ENCODE measurements around the gene ANGPTL7. TPM values are rescaled to one million over a fixed set of nuclear protein-coding genes. Genes with fewer than 3 reads are reported as not detected.
"Not testable (repeated sequence)": the region's sequence is repeated elsewhere in the genome, so short reads cannot be mapped to it uniquely, and the experiment has no call there.

ANGPTL7 gene
- polyA plus RNA-seq, 1 donor = 0.21 TPM

DNA sequence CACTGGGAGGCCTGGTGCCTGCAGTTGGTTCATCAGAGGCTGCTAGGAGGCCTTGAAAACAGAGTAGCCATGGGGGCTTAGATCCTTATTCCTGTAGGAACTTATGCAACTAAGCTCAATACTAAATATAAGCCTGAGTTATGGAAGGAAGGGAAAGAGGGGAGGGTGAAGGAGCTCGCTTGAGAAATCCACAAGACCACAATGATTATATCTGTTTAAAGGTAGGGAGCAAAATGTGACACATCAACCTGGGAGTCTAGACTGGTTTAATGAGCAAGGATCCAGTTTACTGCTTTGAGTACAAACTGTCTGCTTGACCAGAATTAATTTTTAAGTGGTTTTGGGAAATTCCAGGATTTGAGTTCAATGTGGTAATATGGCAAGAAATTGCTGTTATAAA is 20.4 kb upstream of the ANGPTL7 start:
- H3K4me3 ChIP-seq (ENCODE audit: low read length) = no peak overlapping the region
- no peaks in the 10 kb centered on the region for H3K4me1 ChIP-seq (ENCODE audit: control insufficient read depth, insufficient read depth, low read length)
- no peaks in the 10 kb centered on the region for H3K27me3 ChIP-seq (ENCODE audit: control insufficient read depth, insufficient read depth, low read length)
- H3K27ac ChIP-seq (ENCODE audit: low read length) = no peak overlapping the region
- no peaks in the 10 kb centered on the region for H3K9me3 ChIP-seq (ENCODE audit: control insufficient read depth, low read depth, low read length)
- H3K36me3 ChIP-seq (ENCODE audit: control insufficient read depth, insufficient read depth, low read length) = peaks cover 6% of the 10 kb centered on the region
- no peak for DNase-seq
- 83% methylated on average over 1 of the region's 1 CpG for WGBS (ENCODE audit: insufficient coverage, low lambda C conversion rate)

DNA sequence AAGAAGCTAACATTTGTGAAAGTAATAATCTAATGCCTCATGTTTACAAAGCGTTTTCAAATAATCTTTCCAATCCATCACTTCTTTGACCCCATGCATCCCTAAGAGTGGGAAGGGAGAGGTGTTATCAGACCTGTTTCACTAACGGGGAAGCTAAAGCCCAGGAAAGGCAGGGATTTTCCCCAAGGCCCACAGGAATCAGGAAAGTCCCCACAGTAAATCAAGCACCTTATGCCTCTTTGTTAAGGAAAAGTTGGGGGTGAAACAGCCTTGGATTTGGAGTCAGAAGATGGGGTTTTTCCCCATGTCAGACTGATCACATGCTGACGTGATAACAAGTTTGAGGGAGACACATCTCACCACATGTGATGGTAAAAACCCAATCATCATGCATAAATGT is 20.0 kb upstream of the ANGPTL7 start:
- Histone ChIP-seq H3K36me3 (ENCODE audit: control insufficient read depth, insufficient read depth, low read length) (peaks cover 6% of the 10 kb centered on the region), H3K27me3 (ENCODE audit: control insufficient read depth, insufficient read depth, low read length) (no peaks in the 10 kb centered on the region), H3K4me3 (ENCODE audit: low read length) (no peak overlapping the region), H3K4me1 (ENCODE audit: control insufficient read depth, insufficient read depth, low read length) (no peaks in the 10 kb centered on the region), H3K9me3 (ENCODE audit: control insufficient read depth, low read depth, low read length) (no peaks in the 10 kb centered on the region), H3K27ac (ENCODE audit: low read length) (no peak overlapping the region)
- no peak for DNase-seq
- no CpG with 5 or more reads among the region's 3 CpGs for WGBS (ENCODE audit: insufficient coverage, low lambda C conversion rate)

DNA sequence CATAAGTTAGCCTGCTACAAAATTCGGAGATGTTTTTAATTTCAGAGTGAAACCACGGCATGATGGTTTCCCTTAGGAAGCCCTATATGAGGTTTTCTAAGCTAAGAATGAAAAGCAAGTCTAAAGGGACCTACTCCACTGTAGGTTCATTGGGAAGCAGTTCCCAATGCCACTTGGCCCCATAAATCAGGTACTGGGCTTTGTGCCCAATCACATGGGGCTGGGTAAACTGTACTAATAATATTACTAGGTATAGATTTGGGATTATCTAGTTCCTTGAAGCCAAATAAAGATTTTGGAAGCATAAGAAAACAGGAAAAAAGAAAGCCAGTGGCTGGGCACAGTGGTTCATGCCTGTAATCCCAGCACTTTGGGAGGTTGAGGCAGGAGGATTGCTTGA is 19.1 kb upstream of the ANGPTL7 start:
- no CpG with 5 or more reads among the region's 2 CpGs for WGBS (ENCODE audit: insufficient coverage, low lambda C conversion rate)
- no peak overlapping the region for H3K4me3 ChIP-seq (ENCODE audit: low read length)
- no peak for DNase-seq

DNA sequence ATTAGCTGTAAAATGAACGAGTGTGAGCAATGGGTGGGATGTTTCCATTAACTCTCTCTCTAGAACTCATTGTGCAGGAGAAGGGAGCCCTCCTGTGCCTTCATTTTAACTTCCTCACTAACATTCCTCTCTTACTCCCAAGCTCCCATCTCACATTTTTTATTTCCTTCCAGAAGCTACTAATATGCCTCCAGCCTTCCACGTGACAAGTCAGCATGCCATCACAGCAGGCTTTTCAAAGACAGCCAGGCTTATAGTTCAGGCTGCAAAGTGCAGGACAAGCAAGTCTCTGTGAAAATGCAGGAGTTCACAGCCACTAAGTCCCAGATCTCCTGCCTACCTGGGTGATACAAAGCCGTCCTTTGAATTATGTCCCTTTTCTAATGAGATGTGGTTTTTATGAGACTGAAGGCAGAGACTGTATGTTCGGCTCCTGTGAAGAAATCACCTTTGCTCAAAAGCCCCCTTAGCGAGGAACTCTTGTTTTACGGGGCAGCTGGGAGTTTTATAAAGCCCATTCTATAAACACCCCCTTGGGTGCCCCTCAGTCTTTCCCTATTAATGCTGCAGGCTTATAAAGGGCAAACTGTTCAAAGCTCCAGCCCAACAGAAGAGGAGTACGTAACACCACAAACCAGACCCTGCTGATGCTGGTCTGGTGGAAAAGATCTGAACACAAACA is 14.8 kb upstream of the ANGPTL7 start:
- no peak overlapping the region for H3K4me3 ChIP-seq (ENCODE audit: low read length)

More for the DNA sequence above, 19.1 kb upstream of the ANGPTL7 start:
- H3K36me3 ChIP-seq (ENCODE audit: control insufficient read depth, insufficient read depth, low read length) = peaks cover 9% of the 10 kb centered on the region
- no peaks in the 10 kb centered on the region for H3K4me1 ChIP-seq (ENCODE audit: control insufficient read depth, insufficient read depth, low read length)
- H3K27me3 ChIP-seq (ENCODE audit: control insufficient read depth, insufficient read depth, low read length) = no peaks in the 10 kb centered on the region
- no peaks in the 10 kb centered on the region for H3K9me3 ChIP-seq (ENCODE audit: control insufficient read depth, low read depth, low read length)
- no peak overlapping the region for H3K27ac ChIP-seq (ENCODE audit: low read length)

DNA sequence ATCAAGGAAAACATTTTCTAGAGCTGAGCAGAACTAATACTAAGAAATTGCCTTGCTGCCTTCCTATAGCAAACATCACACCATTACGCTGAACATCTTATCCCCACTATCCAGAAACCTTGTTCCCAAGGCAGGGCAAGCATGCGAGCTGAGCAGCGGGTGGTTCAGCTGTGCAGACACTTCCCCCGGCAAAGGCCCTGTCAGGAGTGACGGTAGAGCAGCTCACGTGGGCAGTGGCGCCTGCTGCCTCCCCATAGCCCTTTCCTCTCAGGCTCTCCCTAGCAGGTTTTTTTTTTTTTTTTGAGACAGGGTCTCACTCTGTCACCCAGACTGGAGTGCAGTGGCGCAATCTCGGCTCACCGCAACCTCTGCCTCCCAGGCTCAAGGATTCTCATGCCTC is 13.7 kb upstream of the ANGPTL7 start:
- Histone ChIP-seq H3K36me3 (ENCODE audit: control insufficient read depth, insufficient read depth, low read length) (peaks cover 13% of the 10 kb centered on the region), H3K27ac (ENCODE audit: low read length) (no peak overlapping the region), H3K9me3 (ENCODE audit: control insufficient read depth, low read depth, low read length) (no peaks in the 10 kb centered on the region), H3K4me3 (ENCODE audit: low read length) (no peak overlapping the region), H3K27me3 (ENCODE audit: control insufficient read depth, insufficient read depth, low read length) (no peaks in the 10 kb centered on the region), H3K4me1 (ENCODE audit: control insufficient read depth, insufficient read depth, low read length) (no peaks in the 10 kb centered on the region)
- no peak for DNase-seq
- no CpG with 5 or more reads among the region's 10 CpGs for whole genome bisulfite sequencing (ENCODE audit: insufficient coverage, low lambda C conversion rate)

More for the DNA sequence above, 14.8 kb upstream of the ANGPTL7 start:
- no peak for DNase-seq
- WGBS (ENCODE audit: insufficient coverage, low lambda C conversion rate) = no CpG with 5 or more reads among the region's 7 CpGs
- H3K4me1 ChIP-seq (ENCODE audit: control insufficient read depth, insufficient read depth, low read length) = no peaks in the 10 kb centered on the region
- peaks cover 8% of the 10 kb centered on the region for H3K36me3 ChIP-seq (ENCODE audit: control insufficient read depth, insufficient read depth, low read length)
- no peaks in the 10 kb centered on the region for H3K9me3 ChIP-seq (ENCODE audit: control insufficient read depth, low read depth, low read length)
- no peaks in the 10 kb centered on the region for H3K27me3 ChIP-seq (ENCODE audit: control insufficient read depth, insufficient read depth, low read length)
- H3K27ac ChIP-seq (ENCODE audit: low read length) = no peak overlapping the region

DNA sequence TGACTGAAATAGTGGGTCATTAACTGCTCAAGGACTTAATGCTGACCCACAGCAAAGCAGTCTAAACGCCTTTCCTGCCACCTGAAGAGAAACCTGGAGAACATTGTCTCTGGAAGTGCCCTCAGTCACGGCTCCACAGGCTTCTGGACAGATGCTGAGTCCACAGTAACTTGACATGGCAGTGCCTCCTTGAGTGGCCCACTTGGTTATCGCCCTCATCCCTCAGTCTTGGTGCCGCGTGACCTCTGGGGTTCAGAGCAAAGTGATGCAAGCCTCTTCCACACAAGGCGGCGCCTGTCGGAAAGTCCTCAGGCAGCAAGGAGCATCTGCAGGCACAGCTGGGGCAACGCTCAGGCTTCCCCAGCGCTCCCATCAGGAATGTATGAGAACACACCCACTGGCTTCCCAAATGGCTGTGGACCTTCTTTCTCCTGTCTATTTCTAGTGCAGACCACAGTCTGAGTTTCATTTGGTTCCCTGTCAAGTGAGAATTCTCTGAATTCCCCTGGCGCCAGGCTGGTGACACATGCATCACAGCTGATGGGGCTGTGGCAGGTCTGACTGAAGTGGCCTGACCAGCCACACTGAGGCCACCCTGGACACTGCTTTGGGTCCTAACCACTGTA is 13.0 kb upstream of the ANGPTL7 start:
- DNase-seq = no peak
- Histone ChIP-seq H3K36me3 (ENCODE audit: control insufficient read depth, insufficient read depth, low read length) (peaks cover 13% of the 10 kb centered on the region), H3K4me1 (ENCODE audit: control insufficient read depth, insufficient read depth, low read length) (no peaks in the 10 kb centered on the region), H3K4me3 (ENCODE audit: low read length) (no peak overlapping the region), H3K9me3 (ENCODE audit: control insufficient read depth, low read depth, low read length) (no peaks in the 10 kb centered on the region), H3K27ac (ENCODE audit: low read length) (no peak overlapping the region), H3K27me3 (ENCODE audit: control insufficient read depth, insufficient read depth, low read length) (no peaks in the 10 kb centered on the region)
- WGBS (ENCODE audit: insufficient coverage, low lambda C conversion rate) = no CpG with 5 or more reads among the region's 11 CpGs

DNA sequence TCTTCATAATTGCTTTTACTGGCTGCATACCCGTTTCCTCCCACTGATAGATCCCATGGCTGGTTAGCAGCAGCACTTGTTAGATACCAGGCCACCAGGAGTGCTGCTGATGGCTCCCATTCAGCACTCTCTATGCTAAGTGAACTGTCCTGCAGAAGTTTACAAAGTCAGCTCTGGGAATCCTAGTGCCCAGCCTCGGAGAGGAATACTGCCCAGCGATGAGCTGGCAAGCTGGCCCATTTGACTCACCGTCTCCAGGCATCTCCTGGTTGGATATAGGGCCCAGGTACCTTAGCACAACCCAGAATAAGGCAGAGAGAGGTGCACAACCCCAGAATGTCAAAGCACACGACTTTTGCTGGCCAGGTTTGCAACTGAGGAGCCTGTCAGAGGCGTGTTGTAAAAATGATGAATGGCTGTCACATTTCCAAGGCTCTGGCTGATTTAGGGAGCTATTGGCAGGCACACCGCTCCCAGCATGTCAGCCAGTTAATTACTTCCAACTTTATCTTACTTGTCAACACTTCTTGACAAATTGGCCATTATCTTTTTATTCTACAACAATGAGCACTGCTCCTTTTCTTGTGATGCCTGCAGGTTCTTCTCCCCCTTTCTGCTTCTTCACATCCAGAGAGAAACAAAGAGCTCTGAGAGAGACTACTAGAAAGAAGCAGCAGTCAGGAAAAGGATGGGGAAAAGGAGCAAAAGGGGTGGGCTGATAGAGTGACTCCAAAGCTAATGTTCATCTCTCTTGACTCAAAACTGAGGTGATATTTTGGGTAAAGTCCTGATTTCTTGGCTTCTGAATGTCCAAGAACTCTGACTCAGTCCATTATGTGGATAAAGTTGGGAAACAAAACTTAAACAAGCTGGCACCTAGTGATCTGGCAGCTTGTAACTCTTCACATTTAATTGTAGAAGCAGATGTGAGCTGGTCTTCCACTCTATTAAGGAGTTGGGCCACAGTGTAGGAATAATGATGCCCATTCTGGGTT is 10.8 kb upstream of the ANGPTL7 start:
- Histone ChIP-seq H3K9me3 (ENCODE audit: control insufficient read depth, low read depth, low read length) (no peaks in the 10 kb centered on the region), H3K27me3 (ENCODE audit: control insufficient read depth, insufficient read depth, low read length) (no peaks in the 10 kb centered on the region), H3K36me3 (ENCODE audit: control insufficient read depth, insufficient read depth, low read length) (peaks cover 13% of the 10 kb centered on the region), H3K27ac (ENCODE audit: low read length) (no peak overlapping the region), H3K4me3 (ENCODE audit: low read length) (no peak overlapping the region), H3K4me1 (ENCODE audit: control insufficient read depth, insufficient read depth, low read length) (no peaks in the 10 kb centered on the region)
- WGBS (ENCODE audit: insufficient coverage, low lambda C conversion rate) = no CpG with 5 or more reads among the region's 7 CpGs
- no peak for DNase-seq

DNA sequence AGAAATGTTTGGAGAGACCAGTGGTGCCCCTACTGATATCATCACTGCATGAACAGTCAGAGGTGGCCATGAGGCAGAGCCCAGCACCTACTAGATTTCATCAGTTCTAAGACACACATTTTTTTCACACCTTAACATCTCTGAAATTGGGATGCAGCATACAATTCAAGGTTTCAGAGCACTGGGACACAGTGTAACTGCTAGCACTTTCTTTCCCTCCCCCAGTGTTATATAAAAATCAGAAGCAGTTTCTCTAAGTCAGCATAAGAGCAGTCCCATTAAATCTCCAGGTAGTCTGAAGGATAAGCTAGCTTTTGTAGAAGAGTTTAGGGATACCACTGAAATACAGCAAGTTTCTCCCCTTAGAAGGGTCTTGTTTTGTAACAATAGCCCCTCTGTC is 10.0 kb upstream of the ANGPTL7 start:
- Histone ChIP-seq H3K27ac (ENCODE audit: low read length) (no peak overlapping the region), H3K27me3 (ENCODE audit: control insufficient read depth, insufficient read depth, low read length) (no peaks in the 10 kb centered on the region), H3K9me3 (ENCODE audit: control insufficient read depth, low read depth, low read length) (no peaks in the 10 kb centered on the region), H3K4me3 (ENCODE audit: low read length) (no peak overlapping the region), H3K4me1 (ENCODE audit: control insufficient read depth, insufficient read depth, low read length) (no peaks in the 10 kb centered on the region), H3K36me3 (ENCODE audit: control insufficient read depth, insufficient read depth, low read length) (peaks cover 13% of the 10 kb centered on the region)
- no peak for DNase-seq

DNA sequence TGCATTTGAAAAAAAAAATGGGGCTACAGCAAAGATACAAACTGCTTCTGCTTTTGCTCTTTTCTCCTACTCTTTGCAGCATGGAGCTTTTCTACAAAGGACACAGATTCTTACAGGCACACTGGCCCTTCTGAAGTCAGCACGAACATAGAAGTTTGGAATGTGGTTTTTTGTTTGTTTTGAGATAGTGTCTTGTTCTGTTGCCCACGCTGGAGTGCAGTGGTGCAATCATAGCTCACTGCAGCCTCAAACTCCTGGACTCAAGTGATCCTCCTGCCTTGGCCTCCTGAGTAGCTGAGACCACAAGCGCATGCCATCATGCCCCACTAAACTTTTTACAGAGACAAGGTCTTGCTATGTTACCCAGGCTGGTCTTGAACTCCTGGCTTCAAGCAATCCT is 9.4 kb upstream of the ANGPTL7 start:
- WGBS (ENCODE audit: insufficient coverage, low lambda C conversion rate) = no CpG with 5 or more reads among the region's 3 CpGs
- H3K27ac ChIP-seq (ENCODE audit: low read length); H3K9me3 ChIP-seq (ENCODE audit: control insufficient read depth, low read depth, low read length); H3K27me3 ChIP-seq (ENCODE audit: control insufficient read depth, insufficient read depth, low read length); H3K4me3 ChIP-seq (ENCODE audit: low read length); DNase-seq; H3K4me1 ChIP-seq (ENCODE audit: control insufficient read depth, insufficient read depth, low read length): not testable (repeated sequence)
- H3K36me3 ChIP-seq (ENCODE audit: control insufficient read depth, insufficient read depth, low read length) = peaks cover 17% of the 10 kb centered on the region

DNA sequence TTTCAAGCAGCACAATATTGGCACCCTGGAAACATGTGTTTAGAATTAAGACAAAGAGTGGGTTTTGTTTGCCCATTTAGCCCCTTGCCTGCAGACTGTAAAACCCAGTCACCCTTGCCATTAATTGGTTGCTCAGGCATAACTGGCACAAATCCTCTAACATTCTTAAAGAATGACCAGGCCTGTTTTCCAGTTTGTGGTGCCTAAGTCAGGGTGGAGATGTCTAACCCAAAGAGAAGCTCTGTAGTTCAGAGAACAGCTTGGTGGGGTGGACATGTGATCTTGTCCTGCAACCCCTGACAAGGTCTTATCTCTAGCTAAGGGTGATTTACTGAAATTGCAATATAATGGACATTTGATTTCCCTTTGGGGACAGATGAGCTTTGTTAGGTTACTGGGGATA is 8.8 kb upstream of the ANGPTL7 start:
- Histone ChIP-seq H3K36me3 (ENCODE audit: control insufficient read depth, insufficient read depth, low read length) (peaks cover 19% of the 10 kb centered on the region), H3K4me1 (ENCODE audit: control insufficient read depth, insufficient read depth, low read length) (no peaks in the 10 kb centered on the region)

More for the DNA sequence above, 8.8 kb upstream of the ANGPTL7 start:
- Histone ChIP-seq H3K4me3 (ENCODE audit: low read length) (no peak overlapping the region), H3K9me3 (ENCODE audit: control insufficient read depth, low read depth, low read length) (no peaks in the 10 kb centered on the region), H3K27me3 (ENCODE audit: control insufficient read depth, insufficient read depth, low read length) (no peaks in the 10 kb centered on the region), H3K27ac (ENCODE audit: low read length) (no peak overlapping the region)
- no peak for DNase-seq
